Lung microvascular endothelial cell (primary cell): Measurements from ENCODE around the gene CLCN7. TPM values are rescaled to one million over a fixed set of nuclear protein-coding genes. Genes with fewer than 3 reads are reported as not detected.

ENCODE experiments used
- DNase-seq, 2 donors: peaks; one replicate each; pipeline versions ENCODE4 v3.0.0 to v3.0.0-alpha.2; 2010; ENCODE audit warnings: low read depth in 2 of 2
- total RNA-seq: library from RNA; depleted of rRNA; stranded (reverse); fragments of >200 nt; gene quantifications from 2 replicates; pipeline ENCODE4 v1.2.1, GENCODE V29; 2014

CLCN7 gene, protein sequence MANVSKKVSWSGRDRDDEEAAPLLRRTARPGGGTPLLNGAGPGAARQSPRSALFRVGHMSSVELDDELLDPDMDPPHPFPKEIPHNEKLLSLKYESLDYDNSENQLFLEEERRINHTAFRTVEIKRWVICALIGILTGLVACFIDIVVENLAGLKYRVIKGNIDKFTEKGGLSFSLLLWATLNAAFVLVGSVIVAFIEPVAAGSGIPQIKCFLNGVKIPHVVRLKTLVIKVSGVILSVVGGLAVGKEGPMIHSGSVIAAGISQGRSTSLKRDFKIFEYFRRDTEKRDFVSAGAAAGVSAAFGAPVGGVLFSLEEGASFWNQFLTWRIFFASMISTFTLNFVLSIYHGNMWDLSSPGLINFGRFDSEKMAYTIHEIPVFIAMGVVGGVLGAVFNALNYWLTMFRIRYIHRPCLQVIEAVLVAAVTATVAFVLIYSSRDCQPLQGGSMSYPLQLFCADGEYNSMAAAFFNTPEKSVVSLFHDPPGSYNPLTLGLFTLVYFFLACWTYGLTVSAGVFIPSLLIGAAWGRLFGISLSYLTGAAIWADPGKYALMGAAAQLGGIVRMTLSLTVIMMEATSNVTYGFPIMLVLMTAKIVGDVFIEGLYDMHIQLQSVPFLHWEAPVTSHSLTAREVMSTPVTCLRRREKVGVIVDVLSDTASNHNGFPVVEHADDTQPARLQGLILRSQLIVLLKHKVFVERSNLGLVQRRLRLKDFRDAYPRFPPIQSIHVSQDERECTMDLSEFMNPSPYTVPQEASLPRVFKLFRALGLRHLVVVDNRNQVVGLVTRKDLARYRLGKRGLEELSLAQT
- total RNA-seq = 62.5 and 69.8 TPM in 2 replicates

GRCh38 chr16:1474796-1475551 is at the start of gene CLCN7:
Gene CLCN7, minus strand, starts transcription at chr16:1475028. Its CDS starts 54 bp downstream, at chr16:1474974.
- peak; percentile 92 to 95 for DNase-seq

DNA sequence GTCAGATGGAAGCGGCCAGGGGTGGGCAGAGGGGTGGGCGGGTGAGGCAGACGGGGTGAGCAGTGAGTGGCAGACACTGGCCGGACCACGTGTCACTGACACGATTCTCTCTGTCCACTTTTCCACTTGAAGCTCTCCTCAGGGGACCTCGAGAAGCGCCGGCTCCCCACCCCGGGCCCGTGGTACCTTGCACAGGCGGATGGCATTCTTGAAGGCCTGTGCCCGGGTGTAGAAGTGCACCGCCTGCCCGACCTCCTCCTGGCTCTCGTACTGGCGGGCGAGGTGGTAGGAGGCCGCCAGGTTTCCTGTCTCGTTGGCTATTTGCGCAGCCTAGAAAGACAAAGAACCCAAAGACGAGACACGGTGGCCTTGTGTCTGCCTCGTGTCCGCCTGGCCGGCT is 49.5 kb upstream of the CLCN7 start:
- no peak for DNase-seq

- no peak for DNase-seq
Measured at GRCh38 chr16:1523581-1524245, 48.9 kb upstream of the CLCN7 start.

DNA sequence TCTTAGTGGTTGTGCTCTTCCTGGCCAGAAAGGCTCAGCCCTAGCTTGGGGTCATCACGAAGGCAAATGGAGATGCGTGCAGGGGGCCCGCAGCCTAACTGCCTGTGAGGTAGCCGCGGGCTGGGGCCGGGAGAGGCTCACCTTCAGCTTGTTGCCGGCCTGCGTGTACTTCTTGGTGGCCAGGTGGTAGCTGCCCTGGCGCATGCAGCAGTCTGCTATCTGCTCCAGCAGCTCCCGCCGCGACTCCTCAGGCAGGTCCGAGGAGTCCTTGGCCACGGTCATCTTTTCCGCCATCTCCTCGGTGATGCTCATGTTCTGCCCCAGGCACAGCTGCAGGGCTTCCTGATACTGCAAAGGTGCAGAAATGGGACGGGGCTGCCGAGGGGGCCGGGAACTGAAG is 45.6 kb upstream of the CLCN7 start:
- DNase-seq = no peak

- DNase-seq = no peak
Measured at GRCh38 chr16:1519831-1520230, 45.0 kb upstream of the CLCN7 start.

DNA sequence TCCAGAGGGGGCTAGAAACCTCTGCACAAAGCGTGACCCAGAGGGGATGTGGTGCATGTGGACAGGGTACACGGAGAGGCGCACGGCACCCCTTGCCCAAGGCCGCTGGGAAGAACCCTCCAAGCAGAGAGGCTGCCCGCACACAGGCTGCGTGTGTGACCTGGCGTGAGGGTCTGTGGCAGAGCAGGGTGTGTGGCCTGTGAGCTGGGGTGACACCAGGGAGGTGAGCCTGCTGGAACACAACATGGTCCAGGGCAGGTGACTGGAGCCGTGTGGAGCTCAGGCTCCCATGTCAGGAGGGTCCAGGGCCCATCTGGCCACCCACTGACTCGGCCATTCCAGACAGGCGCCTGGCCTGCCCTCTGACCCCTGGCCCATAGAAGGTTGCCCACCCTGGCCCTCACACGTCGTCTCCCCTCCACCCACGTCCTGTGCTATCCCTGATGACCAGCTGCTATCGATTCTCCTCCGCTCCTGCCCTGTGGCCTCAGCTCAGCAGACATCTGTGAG is 43.9 kb upstream of the CLCN7 start:
- no peak for DNase-seq

DNA sequence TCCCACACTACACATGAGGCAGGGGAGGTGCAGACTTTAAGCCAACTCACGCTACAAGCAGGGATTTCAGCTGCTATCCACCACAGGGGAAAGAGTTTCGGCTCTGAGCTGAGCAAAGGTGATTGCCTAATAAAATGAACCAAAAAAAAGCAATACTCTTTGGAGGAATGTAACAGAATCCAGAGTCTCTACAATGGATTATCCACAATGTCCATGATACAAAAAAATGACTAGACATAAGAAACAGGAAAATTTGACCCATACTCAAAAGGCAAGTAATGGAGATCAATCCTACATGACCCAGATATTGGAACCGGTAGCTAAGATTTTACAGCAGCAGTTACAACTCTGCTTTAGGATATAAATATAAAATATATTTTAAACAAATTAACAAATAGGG is 39.7 kb upstream of the CLCN7 start:
- no peak for DNase-seq

GRCh38 chr16:1512774-1513173 is 37.9 kb upstream of the CLCN7 start:
- peak; percentile 39 to 73 for DNase-seq

DNA sequence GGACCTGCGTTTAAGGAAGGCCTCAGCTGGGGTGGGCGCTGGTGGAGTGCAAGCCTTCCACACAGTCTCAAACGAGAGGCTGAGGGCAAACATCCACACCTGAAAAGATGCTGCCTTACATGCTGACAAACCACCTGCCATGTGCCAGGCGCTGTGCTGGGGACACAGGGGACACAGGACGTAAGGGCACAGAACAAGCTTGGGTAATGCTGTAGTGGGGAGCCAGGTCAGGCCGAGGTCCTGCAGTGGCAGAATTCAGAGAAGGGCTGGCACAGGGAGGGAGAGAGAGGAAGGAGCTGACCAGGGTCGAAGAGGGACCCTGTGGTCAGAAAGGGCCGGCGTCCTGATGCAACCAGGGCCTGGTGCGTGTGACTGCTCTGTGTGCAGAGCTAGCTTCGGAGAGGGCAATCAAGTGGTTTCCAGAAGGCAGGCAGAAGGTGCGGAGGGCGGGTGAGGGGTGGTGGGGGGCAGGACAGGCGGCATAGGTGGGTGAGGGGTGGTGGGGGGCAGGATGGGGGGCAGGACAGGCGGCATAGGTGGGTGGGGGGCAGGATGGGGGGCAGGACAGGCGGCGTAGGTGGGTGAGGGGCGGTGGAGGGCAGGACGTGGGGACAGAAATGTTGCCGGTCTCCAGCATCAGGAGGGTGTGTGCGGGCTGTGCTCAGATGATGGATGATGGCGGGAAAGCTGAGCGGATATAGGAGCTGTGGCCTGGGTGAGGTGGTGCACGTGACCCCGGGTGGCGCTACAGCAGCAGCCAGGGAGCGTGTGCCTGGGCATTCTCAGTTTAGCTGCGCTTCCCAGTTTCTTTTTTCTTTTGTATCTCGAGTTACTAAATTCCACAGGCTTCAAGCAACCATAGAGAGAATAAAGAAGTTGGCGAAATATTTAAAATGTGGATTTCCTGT is 37.1 kb upstream of the CLCN7 start:
- DNase-seq = peak; percentile 39 to 52

DNA sequence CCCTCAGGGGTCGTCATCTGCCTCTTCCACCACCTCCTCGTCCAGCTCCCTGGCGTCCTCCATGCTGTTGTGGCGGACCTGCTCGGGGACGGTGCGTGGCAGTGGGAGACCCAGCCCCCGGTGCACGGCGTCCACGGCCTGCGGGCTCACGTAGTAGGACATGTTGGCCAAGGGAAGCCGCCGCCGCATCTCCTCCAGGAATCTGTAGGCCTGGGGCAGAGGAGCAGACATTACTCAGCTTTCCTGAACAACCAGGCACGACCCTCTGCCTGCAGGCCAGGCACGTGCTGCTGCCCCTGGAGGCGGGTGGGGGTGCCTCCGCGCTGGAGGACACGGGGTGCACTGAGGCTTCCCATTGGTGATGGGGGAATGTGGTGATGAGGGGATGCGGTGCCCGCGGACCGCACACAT is 36.1 kb upstream of the CLCN7 start:
- DNase-seq = no peak

GRCh38 chr16:1510272-1510671 is 35.4 kb upstream of the CLCN7 start:
- DNase-seq = no peak

GRCh38 chr16:1509307-1510221 is 34.7 kb upstream of the CLCN7 start:
- DNase-seq = peak; percentile 55 to 58

- DNase-seq = no peak
Measured at GRCh38 chr16:1508494-1509187, 33.8 kb upstream of the CLCN7 start.

DNA sequence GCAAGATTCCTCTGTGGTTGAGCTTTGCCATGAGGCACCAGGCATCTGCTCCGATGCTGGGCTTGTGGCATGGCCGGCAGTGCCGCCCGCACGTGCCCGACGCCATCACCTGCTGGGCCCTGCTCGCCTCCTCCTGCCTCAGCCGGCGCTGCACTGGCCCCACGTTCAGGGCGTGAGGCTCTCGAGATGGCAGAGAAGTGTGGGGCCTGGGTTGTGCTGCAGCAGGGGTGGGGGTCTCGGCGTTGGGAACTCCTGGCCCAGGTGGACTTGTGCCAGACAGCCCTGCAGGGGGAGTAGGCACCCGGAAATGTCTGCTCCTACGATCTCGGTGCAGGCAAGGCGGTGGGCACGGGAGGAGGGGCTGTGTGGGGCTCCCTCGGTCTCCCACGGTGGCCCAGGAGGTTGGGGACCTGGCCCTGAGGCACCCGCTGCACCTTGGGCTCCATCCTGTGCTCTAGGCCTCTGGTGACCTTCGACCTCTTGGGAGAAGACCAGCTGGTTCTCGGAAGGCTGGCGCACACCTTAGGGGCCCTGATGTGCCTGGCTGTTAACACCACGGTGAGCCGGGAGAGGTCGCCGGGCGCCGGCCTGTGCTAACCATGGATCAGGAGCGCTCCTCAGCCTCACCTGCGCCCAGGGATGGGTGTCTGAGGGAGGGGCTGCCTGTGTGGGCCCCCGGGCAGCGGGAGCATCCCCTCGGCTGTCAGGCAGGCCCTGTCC is 31.8 kb upstream of the CLCN7 start:
- DNase-seq = no peak

GRCh38 chr16:1505912-1506311 is 31.1 kb upstream of the CLCN7 start:
- no peak for DNase-seq

DNA sequence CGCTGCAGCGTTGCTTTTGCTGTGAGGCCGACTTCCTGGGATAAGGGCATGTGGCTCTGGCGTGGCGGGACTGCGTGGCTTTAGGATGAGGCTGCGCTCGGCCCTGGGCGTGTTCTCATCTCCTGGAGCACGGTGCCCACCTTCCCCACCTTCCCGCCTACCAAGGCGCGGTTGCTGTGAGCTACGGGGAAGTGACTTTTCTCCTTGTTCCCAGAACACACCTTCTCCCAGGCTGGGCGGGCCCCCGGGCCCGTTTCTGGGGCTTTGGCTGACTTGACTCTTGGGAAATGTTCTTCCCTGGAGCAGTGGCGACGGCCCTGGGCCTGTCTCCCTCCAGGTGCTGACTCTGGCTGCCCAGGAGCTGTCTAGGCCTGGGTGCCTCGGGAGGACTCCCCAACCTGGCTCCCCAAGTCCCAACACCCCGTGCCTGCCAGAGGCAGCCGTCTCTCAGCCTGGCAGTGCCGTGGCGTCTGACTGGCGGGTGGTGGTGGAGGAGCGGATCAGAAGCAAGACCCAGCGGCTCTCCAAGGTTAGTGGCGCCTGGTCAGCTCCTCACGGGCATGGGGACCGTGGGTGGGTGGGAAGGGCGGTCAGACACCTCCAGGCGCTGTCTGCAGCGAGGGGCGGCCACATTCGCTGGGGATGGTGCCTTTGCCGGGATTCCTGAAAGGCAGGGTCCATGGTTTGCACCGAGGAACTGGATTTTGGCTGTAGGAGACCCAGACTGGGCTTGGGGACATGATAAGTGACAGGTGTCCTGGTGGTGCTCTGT is 30.4 kb upstream of the CLCN7 start:
- no peak for DNase-seq
